RWPE1 (cell line): ENCODE data around the gene PCSK1N.
"Not testable (repeated sequence)": the region's sequence is repeated elsewhere in the genome, so short reads cannot be mapped to it uniquely, and the experiment has no call there.

Experiments
- CTCF ChIA-PET: fragments of 350-600 bp; sonication (Branson Sonifier 250); formaldehyde crosslinking; extraction: SDS; loops from one replicate; lab custom pipeline; 2021; lab: Yijun Ruan, JAX
- POLR2A ChIA-PET: fragments of 400-600 bp; formaldehyde crosslinking; extraction: SDS; loops from one replicate; lab custom pipeline; 2020; ENCODE audit warnings: antibody characterized with exemption; ENCODE audit not compliant: low non-redundant PET; lab: Yijun Ruan, JAX
- DNase-seq: peaks from one replicate; pipeline ENCODE4 v3.0.0; 2012; ENCODE audit warnings: low spot score
- H3K27ac ChIP-seq: fragments of 450-650 bp; 2 replicates; pipeline ENCODE4 v1.5.1; 2017
- CTCF ChIP-seq: fragments of 450-650 bp; conservative IDR thresholded peaks from 2 replicates; pipeline ENCODE4 v1.5.1; 2017; ENCODE audit warnings: low read depth, mild to moderate bottlenecking

Gene PCSK1N

GRCh38 chrX:48835524-48836329 lies at the start of gene PCSK1N:
PCSK1N (minus strand) TSS chrX:48835610; CDS start chrX:48835532, 78 bp downstream.
- no peak for TF ChIP-seq CTCF
- no peak within 1 kb of the TSS for H3K27ac ChIP-seq
- ChIA-PET CTCF (no interaction called here), POLR2A (no interaction called here)
- peak; percentile 28 for DNase-seq

- ChIA-PET POLR2A (no interaction called here), CTCF (no interaction called here)
- DNase-seq = no peak
- H3K27ac ChIP-seq = no peak overlapping the region
- TF ChIP-seq CTCF = no peak
Observed at GRCh38 chrX:48883729-48884128, 48.3 kb upstream of the PCSK1N start.

DNA sequence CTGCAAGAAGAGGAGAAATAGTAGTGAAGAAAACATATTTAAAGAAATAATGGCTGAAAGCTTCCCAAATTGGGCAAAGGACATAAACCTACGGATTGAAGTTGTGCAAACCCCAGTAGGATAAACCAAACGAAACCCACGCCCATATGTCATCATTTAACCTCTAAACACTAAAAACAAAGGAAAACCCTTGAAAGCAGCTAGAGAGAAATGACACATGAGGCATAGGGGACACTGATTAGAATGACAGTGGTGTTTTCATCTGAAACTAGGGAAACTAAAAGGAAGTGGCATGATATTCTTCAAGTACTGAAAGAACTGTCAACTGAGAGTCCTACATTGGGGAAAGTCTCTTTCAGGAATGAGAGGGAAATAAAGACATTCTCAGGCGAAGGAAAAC lies 41.5 kb upstream of the PCSK1N start:
- DNase-seq, H3K27ac ChIP-seq, CTCF ChIA-PET, POLR2A ChIA-PET: not testable (repeated sequence)

GRCh38 chrX:48872017-48872416 lies 36.6 kb upstream of the PCSK1N start:
- DNase-seq, CTCF ChIA-PET, POLR2A ChIA-PET, H3K27ac ChIP-seq: not testable (repeated sequence)

DNA sequence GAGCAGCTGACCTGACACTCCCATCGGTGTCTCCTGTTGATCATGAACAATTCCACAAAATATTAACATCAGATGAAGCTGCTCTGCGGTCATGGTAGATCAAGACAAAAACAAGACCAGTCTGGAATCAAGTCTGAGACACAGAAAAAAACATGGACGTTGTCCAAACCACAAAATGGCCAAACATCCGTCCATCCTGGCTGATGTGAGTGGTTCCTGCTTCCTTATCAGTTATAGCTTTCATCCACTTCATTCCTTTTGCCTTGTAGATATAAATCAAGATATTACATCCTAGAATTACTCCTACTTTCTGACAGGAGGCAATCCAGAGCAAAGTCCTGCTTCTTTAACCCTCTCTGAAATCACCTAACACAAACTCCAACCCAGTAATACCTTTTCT lies 28.8 kb upstream of the PCSK1N start:
- DNase-seq = no peak
- ChIA-PET POLR2A (no interaction called here), CTCF (interaction anchor here (0.7 kb wide), 1 partner anchor 1784 kb away, joined by 4 read pairs; no protein-coding TSS in a partner anchor)
- H3K27ac ChIP-seq = no peak overlapping the region
- TF ChIP-seq CTCF = no peak

GRCh38 chrX:48854898-48855297 lies 19.5 kb upstream of the PCSK1N start:
- H3K27ac ChIP-seq = no peak overlapping the region
- TF ChIP-seq CTCF = peak; percentile 38
- CTCF ChIA-PET = no interaction called here
- DNase-seq = no peak
- POLR2A ChIA-PET = no interaction called here

GRCh38 chrX:48854121-48854804 lies 18.9 kb upstream of the PCSK1N start:
- POLR2A ChIA-PET, H3K27ac ChIP-seq, DNase-seq, CTCF ChIA-PET: not testable (repeated sequence)

DNA sequence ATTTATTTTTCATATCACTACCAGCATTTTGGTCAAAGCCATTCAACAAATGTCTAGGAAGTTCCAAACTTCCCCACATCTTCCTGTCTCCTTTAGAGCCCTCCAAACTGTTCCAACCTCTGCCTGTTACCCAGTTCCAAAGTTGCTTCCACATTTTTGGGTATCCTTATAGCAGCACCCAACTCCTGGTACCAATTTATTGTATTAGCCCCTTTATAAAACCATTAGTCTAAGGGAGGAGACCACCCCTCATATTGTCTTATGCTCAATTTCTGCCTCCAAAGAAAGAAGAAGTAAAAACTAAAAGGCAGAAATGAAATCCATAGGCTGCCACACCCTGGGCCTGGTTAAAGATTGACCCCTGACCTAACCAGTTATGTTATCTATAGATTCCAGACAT lies 18.1 kb upstream of the PCSK1N start:
- not testable (repeated sequence) for DNase-seq

More for the DNA sequence above, 18.1 kb upstream of the PCSK1N start:
- POLR2A ChIA-PET, CTCF ChIA-PET, H3K27ac ChIP-seq: not testable (repeated sequence)
